RWPE1 (cell line): Measurements from ENCODE around the gene ANO3.

Source experiments
- CTCF ChIA-PET: fragments of 350-600 bp; sonication (Branson Sonifier 250); formaldehyde crosslinking; extraction: SDS; loops from one replicate; lab custom pipeline; 2021; lab: Yijun Ruan, JAX
- POLR2A ChIA-PET: fragments of 400-600 bp; formaldehyde crosslinking; extraction: SDS; loops from one replicate; lab custom pipeline; 2020; ENCODE audit warnings: antibody characterized with exemption; ENCODE audit not compliant: low non-redundant PET; lab: Yijun Ruan, JAX
- DNase-seq: peaks from one replicate; pipeline ENCODE4 v3.0.0; 2012; ENCODE audit warnings: low spot score
- H3K27ac ChIP-seq: fragments of 450-650 bp; 2 replicates; pipeline ENCODE4 v1.5.1; 2017
- TF ChIP-seq, protein P1 (sequence below): fragments of 450-650 bp; conservative IDR thresholded peaks from 2 replicates; pipeline ENCODE4 v1.5.1; 2017; ENCODE audit warnings: low read depth, mild to moderate bottlenecking

ANO3 gene

GRCh38 chr11:26331911-26332571 lies at the start of gene ANO3:
Gene ANO3 (plus strand): TSS chr11:26332130. CDS start chr11:26332276, 146 bp downstream.
- H3K27ac ChIP-seq = no peak within 1 kb of the TSS
- ChIA-PET POLR2A (no interaction called here), CTCF (interaction anchor here (0.6 to 0.7 kb wide), 3 partner anchors 32 to 1001 kb away, joined by 3 to 4 read pairs (median 3); no protein-coding TSS in a partner anchor)
- TF ChIP-seq, protein P1, sequence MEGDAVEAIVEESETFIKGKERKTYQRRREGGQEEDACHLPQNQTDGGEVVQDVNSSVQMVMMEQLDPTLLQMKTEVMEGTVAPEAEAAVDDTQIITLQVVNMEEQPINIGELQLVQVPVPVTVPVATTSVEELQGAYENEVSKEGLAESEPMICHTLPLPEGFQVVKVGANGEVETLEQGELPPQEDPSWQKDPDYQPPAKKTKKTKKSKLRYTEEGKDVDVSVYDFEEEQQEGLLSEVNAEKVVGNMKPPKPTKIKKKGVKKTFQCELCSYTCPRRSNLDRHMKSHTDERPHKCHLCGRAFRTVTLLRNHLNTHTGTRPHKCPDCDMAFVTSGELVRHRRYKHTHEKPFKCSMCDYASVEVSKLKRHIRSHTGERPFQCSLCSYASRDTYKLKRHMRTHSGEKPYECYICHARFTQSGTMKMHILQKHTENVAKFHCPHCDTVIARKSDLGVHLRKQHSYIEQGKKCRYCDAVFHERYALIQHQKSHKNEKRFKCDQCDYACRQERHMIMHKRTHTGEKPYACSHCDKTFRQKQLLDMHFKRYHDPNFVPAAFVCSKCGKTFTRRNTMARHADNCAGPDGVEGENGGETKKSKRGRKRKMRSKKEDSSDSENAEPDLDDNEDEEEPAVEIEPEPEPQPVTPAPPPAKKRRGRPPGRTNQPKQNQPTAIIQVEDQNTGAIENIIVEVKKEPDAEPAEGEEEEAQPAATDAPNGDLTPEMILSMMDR = peak; percentile 53
- peak; percentile 80 for DNase-seq

DNA sequence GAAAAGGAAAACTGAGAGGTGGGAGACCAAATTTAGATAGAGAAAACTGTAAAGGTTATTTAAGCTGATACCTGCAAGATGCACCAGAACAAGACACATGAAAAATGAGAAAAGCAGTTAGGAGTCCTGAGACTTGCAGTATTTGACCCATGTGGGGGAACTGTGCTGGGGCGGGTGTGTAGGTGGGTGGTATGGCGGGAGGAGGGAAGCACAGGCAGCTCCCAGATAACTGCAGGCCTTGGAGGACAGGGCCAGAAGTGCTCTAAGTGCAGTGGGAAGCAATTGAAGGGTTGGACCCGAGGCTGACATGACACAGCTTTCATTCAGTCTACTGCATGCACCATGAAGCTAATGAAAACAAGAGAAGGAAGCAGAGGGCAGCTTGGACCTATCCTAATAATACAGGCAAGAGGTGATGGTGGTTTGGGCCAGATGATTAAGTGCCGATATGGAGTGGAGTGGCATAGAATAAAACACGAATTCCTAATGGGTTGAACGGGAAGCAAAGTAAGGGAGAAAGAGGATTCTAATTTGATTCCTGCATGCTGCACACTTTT lies 48.0 kb upstream of the ANO3 start:
- CTCF ChIA-PET = interaction anchor here (0.7 to 1.2 kb wide), 5 partner anchors 24 to 1912 kb away, joined by 3 to 9 read pairs (median 4); no protein-coding TSS in a partner anchor

GRCh38 chr11:26285608-26286007 lies 46.3 kb upstream of the ANO3 start:
- POLR2A ChIA-PET = no interaction called here
- TF ChIP-seq, protein P1 = no peak
- DNase-seq = no peak
- no peak overlapping the region for H3K27ac ChIP-seq
- CTCF ChIA-PET = interaction anchor here (0.6 kb wide), 1 partner anchor 266 kb away, joined by 3 read pairs; no protein-coding TSS in a partner anchor

More for the DNA sequence above, 48.0 kb upstream of the ANO3 start:
- no peak for DNase-seq
- no peak overlapping the region for H3K27ac ChIP-seq
- TF ChIP-seq, protein P1 = no peak
- POLR2A ChIA-PET = no interaction called here

- ChIA-PET POLR2A (no interaction called here), CTCF (interaction anchor here (0.5 to 0.8 kb wide), 2 partner anchors 233 to 897 kb away, joined by 4 to 5 read pairs; no protein-coding TSS in a partner anchor)
- H3K27ac ChIP-seq = no peak overlapping the region
- TF ChIP-seq, protein P1 = peak; percentile 53
- peak; percentile 8 for DNase-seq
Measured at GRCh38 chr11:26286472-26287066, 45.4 kb upstream of the ANO3 start.

DNA sequence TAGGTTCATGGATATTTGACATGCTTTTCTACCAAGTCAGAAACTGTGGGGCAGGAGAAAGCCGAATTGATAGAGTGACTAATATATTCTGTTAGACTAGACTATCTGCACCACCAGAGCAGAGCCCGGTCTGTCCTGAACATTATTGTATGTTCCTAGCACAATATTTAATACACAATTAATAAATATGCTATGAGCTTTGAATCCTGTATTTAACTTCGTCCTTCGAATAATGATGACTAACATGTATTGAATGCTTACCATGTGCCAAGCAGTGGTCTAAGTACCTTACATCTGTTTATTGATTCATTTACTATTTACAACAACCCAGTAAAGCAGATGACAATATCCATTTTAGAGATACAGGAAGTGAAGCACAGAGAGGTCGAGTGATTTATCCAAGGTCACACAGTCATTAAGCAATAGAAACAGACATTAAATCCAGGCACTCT lies 44.8 kb upstream of the ANO3 start:
- peak; percentile 9 for DNase-seq
- POLR2A ChIA-PET = no interaction called here
- TF ChIP-seq, protein P1 = no peak
- CTCF ChIA-PET = interaction anchor here (0.7 to 0.8 kb wide), 2 partner anchors 233 to 525 kb away, joined by 3 to 5 read pairs; no protein-coding TSS in a partner anchor
- no peak overlapping the region for H3K27ac ChIP-seq
